Tibial nerve (tissue), 4 donors: ENCODE results near the gene C2orf69. TPM values are rescaled to one million over a fixed set of nuclear protein-coding genes. Genes with fewer than 3 reads are reported as not detected.
A peak's percentile ranks its signal among the peaks of the same experiment; 100 is the strongest.

Experiments used
- DNase-seq, 2 donors: peaks; one replicate each; pipeline ENCODE4 v3.0.0-alpha.2; 2019; ENCODE audit warnings: low spot score in 2 of 2
- H3K27ac ChIP-seq, 4 donors: fragments of 200-600 bp; sonication (generic) in 3 of 4; one replicate each; pipeline ENCODE4 v1.5.1; 2017 to 2019; ENCODE audit warnings: mild to moderate bottlenecking in 1 of 4
- H3K27me3 ChIP-seq, 2 donors: fragments of 200-600 bp; sonication (generic) in 1 of 2; one replicate each; pipeline versions ENCODE4 v1.5.1 to v1.6.0; 2017 to 2019
- H3K36me3 ChIP-seq, 3 donors: fragments of 200-600 bp; sonication (generic); one replicate each; pipeline ENCODE4 v1.5.1; 2018 to 2019
- H3K4me1 ChIP-seq, 4 donors: fragments of 200-600 bp; sonication (generic) in 3 of 4; one replicate each; pipeline ENCODE4 v1.5.1; 2017 to 2019
- H3K4me3 ChIP-seq, 4 donors: fragments of 200-600 bp; sonication (generic) in 3 of 4; one replicate each; pipeline ENCODE4 v1.5.1; 2017 to 2019; ENCODE audit warnings: mild to moderate bottlenecking in 1 of 4, moderate library complexity in 1 of 4
- H3K9me3 ChIP-seq, 4 donors: fragments of 200-600 bp; sonication (generic) in 3 of 4; one replicate each; pipeline ENCODE4 v1.5.1; 2017 to 2019
- EP300 ChIP-seq, 2 donors: sonication (generic); formaldehyde crosslinking; IDR thresholded peaks; one replicate each; pipeline ENCODE4 v1.6.1; 2017; ENCODE audit warnings: antibody characterized with exemption in 2 of 2, mild to moderate bottlenecking in 1 of 2
- POLR2A ChIP-seq, 2 donors: fragments of 450-650 bp; IDR thresholded peaks; one replicate each; pipeline ENCODE4 v1.6.1; 2017; ENCODE audit warnings: antibody characterized with exemption in 2 of 2, mild to moderate bottlenecking in 2 of 2, moderate library complexity in 2 of 2
- WGBS, 2 donors: methylation state at CpG; one replicate each; pipeline ENCODE4 v1.1.5; 2018; 5-methylcytosine and 5-hydroxymethylcytosine counted together
- small RNA-seq: library from RNA; depleted of rRNA; stranded (forward); fragments of <200 nt; gene quantifications from one replicate; pipeline ENCODE3, GENCODE V24; 2016
- total RNA-seq, 4 donors: library from RNA; depleted of rRNA; stranded (reverse); fragments of >200 nt; gene quantifications; one replicate each; pipeline ENCODE4 v1.1.0, GENCODE V29; 2016
- TF ChIP-seq, protein P1 (sequence below), 5 experiments: fragments of 200-600 bp in 3 of 5; fragments of 450-650 bp in 2 of 5; sonication (generic) in 3 of 5; IDR thresholded peaks; one replicate each; pipeline ENCODE4 v1.5.1; 2016 to 2019; ENCODE audit warnings: antibody characterized with exemption in 5 of 5, mild to moderate bottlenecking in 3 of 5, moderate library complexity in 2 of 5

Gene C2orf69
- total RNA-seq, 4 donors from 2014 or later = 6.1 to 14.3 (median 9.3) TPM

DNA sequence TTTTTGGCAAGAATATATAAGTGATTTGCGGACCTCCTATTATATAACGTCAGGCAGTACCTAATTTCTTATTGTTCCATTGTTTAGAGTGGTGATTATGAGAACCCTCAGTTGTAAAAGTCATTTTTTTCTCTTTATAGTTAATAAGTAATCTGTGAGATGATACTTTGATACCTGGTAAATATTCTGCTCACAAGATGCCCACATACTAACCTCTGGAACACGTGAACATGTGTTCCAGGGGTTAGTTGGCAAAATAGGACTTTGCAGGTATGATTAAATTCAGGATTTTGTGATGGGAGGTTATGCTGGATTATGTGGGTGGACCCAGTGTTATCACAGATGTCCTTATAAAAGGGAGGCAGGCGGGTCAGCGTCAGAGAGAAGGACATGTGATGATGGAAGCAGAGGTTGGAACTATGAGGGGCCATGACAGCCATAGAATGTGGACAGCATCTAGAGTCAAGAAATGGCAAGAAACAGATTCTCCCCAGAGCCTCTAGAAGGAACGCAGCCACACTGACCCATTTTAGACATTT, 61.1 kb downstream of the C2orf69 start:
- H3K4me3 ChIP-seq = no peak overlapping the region
- no peak for DNase-seq
- TF ChIP-seq EP300 (IDR thresholded peaks at IDR 0.05) (no peak), POLR2A (IDR thresholded peaks at IDR 0.05) (no peak)
- TF ChIP-seq, protein P1, sequence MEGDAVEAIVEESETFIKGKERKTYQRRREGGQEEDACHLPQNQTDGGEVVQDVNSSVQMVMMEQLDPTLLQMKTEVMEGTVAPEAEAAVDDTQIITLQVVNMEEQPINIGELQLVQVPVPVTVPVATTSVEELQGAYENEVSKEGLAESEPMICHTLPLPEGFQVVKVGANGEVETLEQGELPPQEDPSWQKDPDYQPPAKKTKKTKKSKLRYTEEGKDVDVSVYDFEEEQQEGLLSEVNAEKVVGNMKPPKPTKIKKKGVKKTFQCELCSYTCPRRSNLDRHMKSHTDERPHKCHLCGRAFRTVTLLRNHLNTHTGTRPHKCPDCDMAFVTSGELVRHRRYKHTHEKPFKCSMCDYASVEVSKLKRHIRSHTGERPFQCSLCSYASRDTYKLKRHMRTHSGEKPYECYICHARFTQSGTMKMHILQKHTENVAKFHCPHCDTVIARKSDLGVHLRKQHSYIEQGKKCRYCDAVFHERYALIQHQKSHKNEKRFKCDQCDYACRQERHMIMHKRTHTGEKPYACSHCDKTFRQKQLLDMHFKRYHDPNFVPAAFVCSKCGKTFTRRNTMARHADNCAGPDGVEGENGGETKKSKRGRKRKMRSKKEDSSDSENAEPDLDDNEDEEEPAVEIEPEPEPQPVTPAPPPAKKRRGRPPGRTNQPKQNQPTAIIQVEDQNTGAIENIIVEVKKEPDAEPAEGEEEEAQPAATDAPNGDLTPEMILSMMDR (IDR thresholded peaks at IDR 0.05) = no peak
- no peaks in the 10 kb centered on the region for H3K4me1 ChIP-seq
- no peak overlapping the region for H3K27ac ChIP-seq
- peaks cover 0 to 53% (median 0%) of the 10 kb centered on the region in 3 donors for H3K36me3 ChIP-seq
- H3K9me3 ChIP-seq = no peaks in the 10 kb centered on the region
- no peaks in the 10 kb centered on the region for H3K27me3 ChIP-seq
- WGBS, 2 donors = 86 to 87% methylated on average over 6 of the region's 6 CpGs

DNA sequence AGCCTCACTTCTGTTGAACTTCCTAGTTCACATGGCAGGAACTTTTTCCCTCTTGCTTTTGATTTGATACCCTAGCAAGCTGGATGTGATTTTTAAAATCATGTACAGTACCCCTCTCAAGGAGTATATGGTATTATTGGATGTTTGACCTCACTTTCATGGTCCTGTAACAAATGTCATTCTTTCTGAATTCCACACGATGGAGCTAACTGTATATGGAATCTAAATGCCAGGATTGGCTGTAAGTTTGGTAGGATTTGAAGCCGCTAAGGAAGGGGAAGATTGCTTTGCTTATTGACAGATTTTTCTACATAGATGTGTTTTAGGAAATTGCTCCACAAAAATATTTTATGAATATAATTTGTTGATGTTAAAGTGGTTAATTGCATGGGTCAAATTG, 62.6 kb downstream of the C2orf69 start:
- peaks cover 0 to 43% (median 0%) of the 10 kb centered on the region in 3 donors for H3K36me3 ChIP-seq
- DNase-seq = no peak
- no peaks in the 10 kb centered on the region for H3K27me3 ChIP-seq
- H3K4me1 ChIP-seq = no peaks in the 10 kb centered on the region
- TF ChIP-seq, protein P1 (IDR thresholded peaks at IDR 0.05) = peak; percentile 18 to 54 (median 44)
- no peak for TF ChIP-seq EP300 (IDR thresholded peaks at IDR 0.05)
- no peak for TF ChIP-seq POLR2A (IDR thresholded peaks at IDR 0.05)
- no peak overlapping the region for H3K4me3 ChIP-seq
- H3K27ac ChIP-seq = no peak overlapping the region
- H3K9me3 ChIP-seq = no peaks in the 10 kb centered on the region
- 15 to 16% methylated on average over 2 of the region's 2 CpGs for WGBS, 2 donors

DNA sequence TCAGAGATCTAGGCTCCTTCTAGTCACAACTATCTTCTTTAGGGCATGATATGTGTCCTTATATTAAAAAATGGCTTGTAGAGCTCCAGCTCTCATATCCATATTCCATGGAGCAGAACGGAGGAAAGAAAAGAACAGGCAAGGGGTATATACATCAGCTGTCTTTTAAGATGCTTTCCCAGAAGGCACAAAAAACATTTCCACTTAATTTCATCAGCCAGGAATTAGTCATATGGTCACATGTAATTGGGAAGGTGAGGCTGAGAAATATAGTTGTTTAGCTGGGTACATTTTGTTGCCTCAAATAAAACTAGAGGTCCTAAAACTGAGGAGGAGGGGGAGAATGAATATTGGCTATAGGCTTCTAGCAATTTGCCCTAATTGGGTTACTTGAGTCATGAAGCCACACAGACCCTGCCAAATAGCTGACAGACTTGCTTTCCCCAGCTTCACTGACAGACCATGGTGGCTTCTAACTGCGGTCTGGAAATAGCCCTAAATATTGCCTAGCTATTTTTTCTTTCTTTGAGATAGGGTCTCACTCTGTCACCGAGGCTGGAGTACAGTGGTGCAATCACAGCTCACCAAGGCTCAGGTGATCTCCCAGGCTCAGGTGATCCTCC, 64.3 kb downstream of the C2orf69 start:
- peaks cover 0 to 26% (median 0%) of the 10 kb centered on the region in 3 donors for H3K36me3 ChIP-seq
- H3K4me3 ChIP-seq = no peak overlapping the region
- no peaks in the 10 kb centered on the region for H3K9me3 ChIP-seq
- peaks cover 0 to 11% (median 0%) of the 10 kb centered on the region in 4 donors for H3K4me1 ChIP-seq
- TF ChIP-seq EP300 (IDR thresholded peaks at IDR 0.05) (no peak), POLR2A (IDR thresholded peaks at IDR 0.05) (no peak)
- TF ChIP-seq, protein P1 (IDR thresholded peaks at IDR 0.05) = no peak
- 86 to 89% methylated on average over 3 of the region's 3 CpGs for WGBS, 2 donors
- H3K27ac ChIP-seq = no peak overlapping the region
- DNase-seq = no peak
- no peaks in the 10 kb centered on the region for H3K27me3 ChIP-seq

Small RNA genes lying within 50 kb of the gene (small RNA-seq; reads per million reads assigned to genes)
- gene AC108032.1 (not detected), gene RN7SL717P (not detected)

Other genes with a start within 250 kb of the C2orf69 start
- 1 to 10 TPM; 1.8 to 9.0 (median 3.4) TPM for gene FTCDNL1, start 60.1 kb upstream of the C2orf69 start, total RNA-seq
- 10 to 100 TPM in 1 of 4 donors, 1 to 10 TPM in 3; 6.3 to 12.2 (median 6.9) TPM for gene TYW5, start 44.2 kb downstream of the C2orf69 start, total RNA-seq
- 10 to 100 TPM in 2 of 4 donors, 1 to 10 TPM in 2; 9.0 to 16.3 (median 11.1) TPM for gene MAIP1, start 44.3 kb downstream of the C2orf69 start, total RNA-seq